Thoracic aorta (tissue), 2 donors: ENCODE results near the gene KPNA6. TPM values are rescaled to one million over a fixed set of nuclear protein-coding genes. Genes with fewer than 3 reads are reported as not detected.
A peak's percentile ranks its signal among the peaks of the same experiment; 100 is the strongest.
"Not testable (repeated sequence)": the region's sequence is repeated elsewhere in the genome, so short reads cannot be mapped to it uniquely, and the experiment has no call there.

ENCODE experiments used
- ATAC-seq: fragments of 150-250 bp; one replicate; pipeline ENCODE4 v1.8.0; 2017; ENCODE audit warnings: low read depth; ENCODE audit not compliant: insufficient number of reproducible peaks, low FRiP score
- DNase-seq: peaks from one replicate; pipeline ENCODE4 v3.0.0-alpha.2; 2020; ENCODE audit warnings: low spot score
- H3K27ac ChIP-seq, 2 donors: fragments of 200-600 bp; sonication (generic); 1 replicate in 1 of 2; 2 replicates in 1 of 2; pipeline ENCODE4 v1.5.1; 2016; ENCODE audit warnings: mild to moderate bottlenecking in 2 of 2, moderate library complexity in 2 of 2
- H3K27me3 ChIP-seq: fragments of 200-600 bp; sonication (generic); replicated peaks from 2 replicates; pipeline ENCODE4 v1.6.0; 2016; ENCODE audit warnings: mild to moderate bottlenecking; ENCODE audit not compliant: insufficient read depth
- H3K36me3 ChIP-seq: fragments of 200-600 bp; sonication (generic); one replicate; pipeline ENCODE4 v1.5.1; 2016
- H3K4me1 ChIP-seq, 2 donors: fragments of 200-600 bp; sonication (generic); 1 replicate in 1 of 2; 2 replicates in 1 of 2; pipeline versions ENCODE4 v1.5.1 to v1.6.0; 2016; ENCODE audit warnings: low read depth in 2 of 2, mild to moderate bottlenecking in 1 of 2; ENCODE audit not compliant: control insufficient read depth in 1 of 2
- H3K4me3 ChIP-seq: fragments of 200-600 bp; sonication (generic); 2 replicates; pipeline ENCODE4 v1.5.1; 2016; ENCODE audit warnings: mild to moderate bottlenecking
- H3K9me3 ChIP-seq: fragments of 200-600 bp; sonication (generic); 2 replicates; pipeline ENCODE4 v1.5.1; 2016
- CTCF ChIP-seq: fragments of 200-600 bp; sonication (generic); IDR thresholded peaks from one replicate; pipeline ENCODE4 v1.5.1; 2019; ENCODE audit warnings: antibody characterized with exemption
- total RNA-seq, 2 donors: library from RNA; depleted of rRNA; stranded (reverse); fragments of >200 nt; gene quantifications; one replicate each; pipeline versions ENCODE4 v1.1.0 to v1.2.3, GENCODE V29; 2016

KPNA6 gene
- total RNA-seq, 2 donors from 2014 or later = 30.6 to 53.3 TPM

- peaks cover 18 to 67% of the 10 kb centered on the region in 2 donors for H3K4me1 ChIP-seq
- H3K27ac ChIP-seq = no peak overlapping the region
- H3K4me3 ChIP-seq = no peak overlapping the region
- no peak for DNase-seq
- no peaks in the 10 kb centered on the region for H3K36me3 ChIP-seq
- no peak for TF ChIP-seq CTCF
- no peaks in the 10 kb centered on the region for H3K27me3 ChIP-seq
- no peaks in the 10 kb centered on the region for H3K9me3 ChIP-seq
- ATAC-seq = no peak
Measured at GRCh38 chr1:32111789-32112188, 3.9 kb downstream of the KPNA6 start.

- H3K4me3 ChIP-seq = no peak overlapping the region
- DNase-seq (no peak), ATAC-seq (no peak)
- H3K27me3 ChIP-seq = no peaks in the 10 kb centered on the region
- H3K36me3 ChIP-seq = no peaks in the 10 kb centered on the region
- H3K9me3 ChIP-seq = no peaks in the 10 kb centered on the region
- no peak overlapping the region for H3K27ac ChIP-seq
- H3K4me1 ChIP-seq = peaks cover 20 to 75% of the 10 kb centered on the region in 2 donors
- no peak for TF ChIP-seq CTCF
Measured at GRCh38 chr1:32112806-32113375, 5.0 kb downstream of the KPNA6 start.

- not testable (repeated sequence) for H3K27ac ChIP-seq, H3K4me3 ChIP-seq, H3K27me3 ChIP-seq, H3K9me3 ChIP-seq, DNase-seq, ATAC-seq, H3K36me3 ChIP-seq
- H3K4me1 ChIP-seq = peaks cover 20 to 80% of the 10 kb centered on the region in 2 donors
Measured at GRCh38 chr1:32113436-32113835, 5.6 kb downstream of the KPNA6 start.

GRCh38 chr1:32114420-32114819, 6.6 kb downstream of the KPNA6 start:
- ATAC-seq (no peak), DNase-seq (no peak)
- Histone ChIP-seq H3K27me3 (no peaks in the 10 kb centered on the region), H3K27ac (no peak overlapping the region), H3K36me3 (no peaks in the 10 kb centered on the region), H3K9me3 (no peaks in the 10 kb centered on the region), H3K4me1 (peaks cover 21 to 74% of the 10 kb centered on the region in 2 donors), H3K4me3 (no peak overlapping the region)
- no peak for TF ChIP-seq CTCF

GRCh38 chr1:32115496-32115895, 7.6 kb downstream of the KPNA6 start:
- no peak for DNase-seq
- Histone ChIP-seq H3K36me3 (no peaks in the 10 kb centered on the region), H3K27ac (peak overlapping the region; percentile 13 to 84), H3K27me3 (no peaks in the 10 kb centered on the region), H3K4me1 (peaks cover 18 to 63% of the 10 kb centered on the region in 2 donors), H3K9me3 (no peaks in the 10 kb centered on the region), H3K4me3 (peak overlapping the region; percentile 45)
- ATAC-seq = peak; percentile 39
- no peak for TF ChIP-seq CTCF

- no peak for TF ChIP-seq CTCF
- Histone ChIP-seq H3K36me3 (no peaks in the 10 kb centered on the region), H3K9me3 (no peaks in the 10 kb centered on the region), H3K4me3 (peak overlapping the region; percentile 45), H3K27me3 (no peaks in the 10 kb centered on the region), H3K27ac (peak overlapping the region; percentile 13 to 84), H3K4me1 (peaks cover 15 to 59% of the 10 kb centered on the region in 2 donors)
- no peak for ATAC-seq
- DNase-seq = no peak
Measured at GRCh38 chr1:32116531-32116930, 8.7 kb downstream of the KPNA6 start.
